ENCODE data around the gene SH3BP4.

GRCh38 chr2:235059161-235059560 is 107.3 kb downstream of the SH3BP4 start:
- TF ChIP-seq POLR2AphosphoS5 (IDR thresholded peaks at IDR 0.05; ENCODE audit: borderline replicate concordance, low read depth, low read length) = peak; percentile 42; the same call in 1 of the 2 replicates
- TF ChIP-seq EZH2 (IDR thresholded peaks at IDR 0.05) = no peak
- peak; percentile 32 for TF ChIP-seq FOXP2 (optimal IDR thresholded peaks at IDR 0.05; ENCODE audit: control extremely low read depth, extremely low read length, insufficient read depth)
